SK-N-MC (cell line): ENCODE data around the gene ABCG1.

ENCODE experiments used
- FOXP2 ChIP-seq: optimal IDR thresholded peaks from 2 replicates; pipeline ENCODE3; 2011; ENCODE audit warnings: mild to moderate bottlenecking, moderate library complexity; ENCODE audit not compliant: insufficient read depth; ENCODE audit errors: extremely low read length, control extremely low read depth
- POLR2AphosphoS5 ChIP-seq: IDR thresholded peaks from 2 replicates; pipeline ENCODE4 v1.6.1; 2012; ENCODE audit warnings: mild to moderate bottlenecking, low read depth, low read length, borderline replicate concordance

DNA sequence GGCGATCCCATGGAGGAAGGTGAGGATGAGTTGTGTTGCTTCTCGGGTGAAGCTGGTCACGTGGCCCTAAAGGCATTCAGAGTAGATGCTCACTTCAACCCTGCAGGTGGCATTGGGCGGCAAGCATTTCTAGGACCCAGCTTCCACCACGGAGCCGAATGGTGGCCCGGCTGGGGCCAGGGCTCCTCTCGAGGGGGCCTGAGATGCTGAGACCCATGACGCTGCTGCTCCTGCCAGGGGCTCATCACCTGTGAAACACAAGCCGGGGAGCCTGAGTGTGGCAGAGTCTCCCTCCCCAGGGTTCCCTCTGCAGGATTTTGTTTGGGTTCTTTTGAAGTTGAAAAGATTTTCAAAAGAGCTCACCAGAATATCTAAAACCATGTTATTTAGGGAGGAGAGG, 41.2 kb downstream of the ABCG1 start:
- no peak for TF ChIP-seq POLR2AphosphoS5
- TF ChIP-seq FOXP2 = no peak
